ENCODE results near the gene CDR2L. TPM values are rescaled to one million over a fixed set of nuclear protein-coding genes. Genes with fewer than 3 reads are reported as not detected.

CDR2L gene
- total RNA-seq, 1 experiment from 2014 or later: 39.4 TPM

DNA sequence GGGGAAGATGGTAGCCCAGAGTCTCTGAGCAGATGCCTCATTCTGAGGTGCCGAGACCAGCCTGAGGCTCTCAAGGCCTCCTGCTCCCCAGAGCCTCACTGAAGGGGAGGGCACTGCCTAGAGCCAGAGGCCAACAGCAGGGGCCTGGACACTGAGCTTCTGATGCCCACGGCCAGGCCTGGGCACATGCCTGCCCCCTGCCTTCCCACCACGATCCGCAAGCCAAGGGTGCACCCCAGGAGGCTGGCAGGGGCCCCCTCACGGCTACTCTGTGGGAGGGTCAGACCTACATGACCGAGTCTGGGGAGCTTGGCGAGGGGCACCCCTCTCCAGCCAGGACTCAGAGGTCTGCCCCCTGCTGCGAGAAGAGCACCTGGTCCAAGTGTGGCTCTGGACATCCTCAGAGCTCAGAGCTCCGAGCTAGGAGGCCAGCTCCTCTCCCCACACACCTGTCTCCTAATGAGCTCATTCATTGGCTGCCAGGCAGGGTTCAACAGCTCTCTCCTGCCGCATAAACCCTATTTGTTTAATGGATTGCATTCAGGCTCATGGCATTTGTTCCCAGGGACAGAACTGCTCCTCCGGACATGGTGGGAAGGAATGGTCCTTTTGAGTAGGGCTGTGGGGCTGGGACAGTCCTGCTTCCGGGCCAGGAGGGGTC lies 37.8 kb upstream of the CDR2L start:
- Mint-ChIP-seq H3K27ac (ENCODE audit: unreplicated experiment) (no peak overlapping the region), H3K36me3 (ENCODE audit: insufficient read depth, unreplicated experiment) (peaks cover 38% of the 10 kb centered on the region), H3K9me3 (ENCODE audit: low read depth, unreplicated experiment) (no peaks in the 10 kb centered on the region), H3K4me3 (ENCODE audit: low read depth, unreplicated experiment) (no peak overlapping the region), H3K27me3 (ENCODE audit: unreplicated experiment) (peaks cover 26% of the 10 kb centered on the region), H3K4me1 (ENCODE audit: low read depth, unreplicated experiment) (no peaks in the 10 kb centered on the region)
- intact Hi-C loops (cut with micrococcal nuclease; ENCODE audit: unreplicated experiment): no loop called here
- BruUV-seq (replicated peaks): no TSS peak
- CTCF ChIA-PET: interaction anchor here (1.7 kb wide), 1 partner anchor 11 kb away, joined by 6 read pairs; no protein-coding TSS in a partner anchor
- TF ChIP-seq, protein P1, sequence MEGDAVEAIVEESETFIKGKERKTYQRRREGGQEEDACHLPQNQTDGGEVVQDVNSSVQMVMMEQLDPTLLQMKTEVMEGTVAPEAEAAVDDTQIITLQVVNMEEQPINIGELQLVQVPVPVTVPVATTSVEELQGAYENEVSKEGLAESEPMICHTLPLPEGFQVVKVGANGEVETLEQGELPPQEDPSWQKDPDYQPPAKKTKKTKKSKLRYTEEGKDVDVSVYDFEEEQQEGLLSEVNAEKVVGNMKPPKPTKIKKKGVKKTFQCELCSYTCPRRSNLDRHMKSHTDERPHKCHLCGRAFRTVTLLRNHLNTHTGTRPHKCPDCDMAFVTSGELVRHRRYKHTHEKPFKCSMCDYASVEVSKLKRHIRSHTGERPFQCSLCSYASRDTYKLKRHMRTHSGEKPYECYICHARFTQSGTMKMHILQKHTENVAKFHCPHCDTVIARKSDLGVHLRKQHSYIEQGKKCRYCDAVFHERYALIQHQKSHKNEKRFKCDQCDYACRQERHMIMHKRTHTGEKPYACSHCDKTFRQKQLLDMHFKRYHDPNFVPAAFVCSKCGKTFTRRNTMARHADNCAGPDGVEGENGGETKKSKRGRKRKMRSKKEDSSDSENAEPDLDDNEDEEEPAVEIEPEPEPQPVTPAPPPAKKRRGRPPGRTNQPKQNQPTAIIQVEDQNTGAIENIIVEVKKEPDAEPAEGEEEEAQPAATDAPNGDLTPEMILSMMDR (IDR thresholded peaks at IDR 0.05; ENCODE audit: unreplicated experiment): no peak
- DNase-seq: no peak

DNA sequence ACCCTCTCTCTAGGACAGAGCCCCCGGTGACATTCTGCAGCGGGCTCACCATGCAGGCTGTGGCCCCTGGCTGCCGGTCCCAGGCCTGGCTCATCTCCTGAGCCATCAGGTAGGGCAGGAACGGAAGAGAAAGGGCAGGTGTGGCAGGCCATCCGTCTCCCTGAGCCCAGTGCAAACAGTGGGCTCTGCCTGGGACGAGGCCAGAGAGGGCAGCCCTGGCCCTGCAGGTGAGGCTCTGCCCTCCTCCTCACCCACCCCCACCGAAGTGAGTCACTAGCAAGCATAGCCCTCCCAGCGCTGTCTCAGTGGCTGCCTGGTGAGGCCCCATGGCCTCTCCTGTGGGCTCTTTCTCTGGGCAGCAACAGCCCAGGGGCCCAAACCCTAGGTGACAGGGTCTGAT lies 37.2 kb upstream of the CDR2L start:
- Mint-ChIP-seq H3K36me3 (ENCODE audit: insufficient read depth, unreplicated experiment) (peaks cover 44% of the 10 kb centered on the region), H3K4me3 (ENCODE audit: low read depth, unreplicated experiment) (no peak overlapping the region), H3K27ac (ENCODE audit: unreplicated experiment) (no peak overlapping the region), H3K27me3 (ENCODE audit: unreplicated experiment) (peaks cover 20% of the 10 kb centered on the region), H3K9me3 (ENCODE audit: low read depth, unreplicated experiment) (no peaks in the 10 kb centered on the region), H3K4me1 (ENCODE audit: low read depth, unreplicated experiment) (no peaks in the 10 kb centered on the region)
- DNase-seq: no peak
- CTCF ChIA-PET: no interaction called here
- intact Hi-C loops (cut with micrococcal nuclease; ENCODE audit: unreplicated experiment): no loop called here
- no TSS peak for BruUV-seq (replicated peaks)
- TF ChIP-seq, protein P1 (IDR thresholded peaks at IDR 0.05; ENCODE audit: unreplicated experiment): no peak

DNA sequence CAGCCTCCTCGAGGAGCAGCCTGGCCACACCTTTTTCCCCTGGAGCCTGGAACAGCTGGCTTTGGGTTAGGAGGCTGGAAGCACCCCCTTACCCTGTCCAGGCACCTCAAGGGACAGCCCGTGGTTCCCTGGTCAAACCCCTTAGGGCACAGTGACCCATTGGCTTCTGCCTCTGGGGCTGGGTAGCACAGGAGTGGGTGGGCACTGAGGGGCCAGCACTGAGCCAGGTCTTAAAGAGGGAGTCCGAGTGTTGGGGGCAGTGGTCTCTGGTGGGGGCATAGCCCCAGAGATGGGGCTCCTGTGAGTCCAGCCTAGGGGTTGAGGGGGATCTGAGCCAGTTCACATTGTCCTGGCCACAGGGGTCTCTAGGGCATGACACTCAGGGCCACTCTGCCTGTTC lies 36.4 kb upstream of the CDR2L start:
- Mint-ChIP-seq H3K4me1 (ENCODE audit: low read depth, unreplicated experiment) (no peaks in the 10 kb centered on the region), H3K9me3 (ENCODE audit: low read depth, unreplicated experiment) (no peaks in the 10 kb centered on the region), H3K36me3 (ENCODE audit: insufficient read depth, unreplicated experiment) (peaks cover 52% of the 10 kb centered on the region), H3K27ac (ENCODE audit: unreplicated experiment) (no peak overlapping the region), H3K4me3 (ENCODE audit: low read depth, unreplicated experiment) (no peak overlapping the region), H3K27me3 (ENCODE audit: unreplicated experiment) (peaks cover 13% of the 10 kb centered on the region)
- CTCF ChIA-PET: interaction anchor here (0.6 to 1.0 kb wide), 2 partner anchors 26 to 81 kb away, joined by 3 read pairs; no protein-coding TSS in a partner anchor
- intact Hi-C loops (cut with micrococcal nuclease; ENCODE audit: unreplicated experiment): no loop called here
- BruUV-seq (replicated peaks): no TSS peak
- TF ChIP-seq, protein P1 (IDR thresholded peaks at IDR 0.05; ENCODE audit: unreplicated experiment): no peak
- no peak for DNase-seq

DNA sequence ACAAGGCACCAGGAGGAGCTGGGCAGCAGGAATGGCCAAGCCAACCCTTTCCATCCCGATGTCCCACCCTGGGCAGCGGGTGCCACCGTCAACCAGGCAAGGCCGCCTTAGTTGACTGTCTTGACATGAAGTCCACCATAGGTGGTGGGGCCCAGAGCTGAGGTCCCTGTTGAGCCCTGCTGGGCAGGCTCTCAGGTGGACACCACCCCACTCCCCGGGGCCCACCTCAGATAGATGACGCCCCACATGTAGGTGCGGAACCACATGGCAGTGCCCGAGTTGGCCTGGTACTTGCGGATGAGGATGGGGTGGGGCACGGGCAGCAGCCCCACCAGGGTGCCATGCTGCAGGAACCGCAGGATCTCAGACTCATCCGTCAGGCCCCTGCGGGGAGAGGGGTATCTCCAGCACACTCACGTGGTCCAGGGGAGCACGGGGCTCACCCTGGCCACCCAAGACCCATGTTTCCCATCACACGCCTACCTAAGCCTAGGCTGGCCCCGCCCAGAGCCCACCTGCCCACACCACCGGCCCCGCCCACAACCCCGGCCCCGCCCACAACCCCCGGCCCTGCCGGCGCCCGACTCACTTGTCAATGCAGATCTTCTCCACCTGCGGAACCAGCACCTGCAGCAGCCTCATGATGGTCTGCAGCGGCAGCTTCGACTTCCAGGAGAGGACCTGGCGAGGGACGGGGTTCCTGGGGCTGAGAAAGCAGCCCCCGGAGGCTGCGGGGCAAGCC lies 35.6 kb upstream of the CDR2L start:
- intact Hi-C loops (cut with micrococcal nuclease; ENCODE audit: unreplicated experiment): no loop called here
- no peaks in the 10 kb centered on the region for H3K9me3 Mint-ChIP-seq (ENCODE audit: low read depth, unreplicated experiment)
- BruUV-seq (replicated peaks): no TSS peak
- no peak for DNase-seq
- H3K36me3 Mint-ChIP-seq (ENCODE audit: insufficient read depth, unreplicated experiment): peaks cover 56% of the 10 kb centered on the region
- H3K4me1 Mint-ChIP-seq (ENCODE audit: low read depth, unreplicated experiment): no peaks in the 10 kb centered on the region
- H3K27me3 Mint-ChIP-seq (ENCODE audit: unreplicated experiment): peaks cover 13% of the 10 kb centered on the region
- CTCF ChIA-PET: interaction anchor here (0.6 to 1.0 kb wide), 2 partner anchors 27 to 80 kb away, joined by 3 read pairs; no protein-coding TSS in a partner anchor
- TF ChIP-seq, protein P1 (IDR thresholded peaks at IDR 0.05; ENCODE audit: unreplicated experiment): no peak
- no peak overlapping the region for H3K27ac Mint-ChIP-seq (ENCODE audit: unreplicated experiment)
- H3K4me3 Mint-ChIP-seq (ENCODE audit: low read depth, unreplicated experiment): no peak overlapping the region
